HepG2 (cell line): ENCODE results near the gene RABGGTA. TPM values are rescaled to one million over a fixed set of nuclear protein-coding genes. Genes with fewer than 3 reads are reported as not detected.
A peak's percentile ranks its signal among the peaks of the same experiment; 100 is the strongest.

Experiments
- ASH2L ChIP-seq: fragments of 300-600, 200-600 bp; sonication (generic); IDR thresholded peaks from 2 replicates; pipeline ENCODE4 v1.7.0; 2017; ENCODE audit warnings: low read depth, mild to moderate bottlenecking, moderate library complexity, mixed read lengths, low read length; ENCODE audit not compliant: insufficient read length
- ATRX ChIP-seq: sonication (generic); formaldehyde crosslinking; IDR thresholded peaks from 2 replicates; pipeline ENCODE4 v1.4.0; 2020; ENCODE audit warnings: missing genetic modification reagents, borderline replicate concordance
- BRF2 ChIP-seq: sonication (generic); formaldehyde crosslinking; IDR thresholded peaks from 2 replicates; pipeline ENCODE4 v1.8.1; 2022; ENCODE audit warnings: mild to moderate bottlenecking, missing genetic modification reagents
- FOXA3 ChIP-seq: IDR thresholded peaks from 2 replicates; pipeline ENCODE4 v1.6.1; 2016; ENCODE audit warnings: missing genetic modification reagents, missing compliant biosample characterization
- MTA1 ChIP-seq: sonication (generic); formaldehyde crosslinking; IDR thresholded peaks from 2 replicates; pipeline ENCODE4 v1.4.0; 2020; ENCODE audit warnings: missing genetic modification reagents, mild to moderate bottlenecking, borderline replicate concordance
- RAD21 ChIP-seq: fragments of 450-650 bp; formaldehyde crosslinking; IDR thresholded peaks from 2 replicates; pipeline ENCODE4 v1.5.0; 2020; ENCODE audit warnings: mild to moderate bottlenecking
- RARA ChIP-seq: IDR thresholded peaks from 2 replicates; pipeline ENCODE4 v1.6.1; 2016; ENCODE audit warnings: missing genetic modification reagents, missing compliant biosample characterization
- RERE ChIP-seq: IDR thresholded peaks from 2 replicates; pipeline ENCODE4 v1.6.1; 2016; ENCODE audit warnings: low read depth, missing genetic modification reagents, missing compliant biosample characterization
- U2AF1 ChIP-seq: fragments of 200-400 bp; formaldehyde crosslinking; optimal IDR thresholded peaks from 2 replicates; pipeline ENCODE3; 2017; ENCODE audit warnings: mild to moderate bottlenecking, low read depth, low read length
- ZBTB7B ChIP-seq: sonication (generic); formaldehyde crosslinking; IDR thresholded peaks from 2 replicates; pipeline ENCODE4 v1.4.0; 2020; ENCODE audit warnings: missing genetic modification reagents
- ZMYM4 ChIP-seq: sonication (generic); formaldehyde crosslinking; IDR thresholded peaks from 2 replicates; pipeline ENCODE4 v1.8.1; 2023; ENCODE audit warnings: mild to moderate bottlenecking, missing genetic modification reagents
- ZNF234 ChIP-seq: sonication (generic); formaldehyde crosslinking; conservative IDR thresholded peaks from 2 replicates; pipeline ENCODE4 v1.5.1; 2020; ENCODE audit warnings: mild to moderate bottlenecking, missing genetic modification reagents
- ZNF431 ChIP-seq: sonication (generic); formaldehyde crosslinking; IDR thresholded peaks from 2 replicates; pipeline ENCODE4 v1.9.0; 2022; ENCODE audit warnings: missing genetic modification reagents, low read depth, mild to moderate bottlenecking, borderline replicate concordance
- ZNF451 ChIP-seq: sonication (generic); formaldehyde crosslinking; IDR thresholded peaks from 2 replicates; pipeline ENCODE4 v1.5.0; 2020; ENCODE audit warnings: mild to moderate bottlenecking, missing genetic modification reagents
- ZNF501 ChIP-seq: sonication (generic); formaldehyde crosslinking; IDR thresholded peaks from 2 replicates; pipeline ENCODE4 v1.5.1; 2020; ENCODE audit warnings: mild to moderate bottlenecking, moderate library complexity, missing genetic modification reagents
- ZNF75D ChIP-seq: sonication (generic); formaldehyde crosslinking; IDR thresholded peaks from 2 replicates; pipeline ENCODE4 v1.8.1; 2023; ENCODE audit warnings: missing genetic modification reagents, mild to moderate bottlenecking, borderline replicate concordance
- ZNF839 ChIP-seq: sonication (generic); formaldehyde crosslinking; IDR thresholded peaks from 2 replicates; pipeline ENCODE4 v1.4.0; 2020; ENCODE audit warnings: missing genetic modification reagents, mild to moderate bottlenecking, borderline replicate concordance
- ZSCAN31 ChIP-seq: sonication (generic); formaldehyde crosslinking; IDR thresholded peaks from 2 replicates; pipeline ENCODE4 v1.5.0; 2020; ENCODE audit warnings: low read depth, mild to moderate bottlenecking, missing genetic modification reagents
- polyA plus RNA-seq, 8 experiments: library from polyadenylated mRNA; depleted of rRNA in 3 of 8; stranded (reverse) in 7 of 8; unstranded in 1 of 8; fragments of >200 nt; fragmentation: Illumina TruSeq in 4 of 8; extraction: Trizol in 4 of 8; gene quantifications; 2 replicates each; pipeline versions ENCODE4 v1.2.1 to v1.2.3, GENCODE V29; 2011 to 2016; ENCODE audit warnings: low read depth in 4 of 8, missing spikeins in 1 of 8, mixed read lengths in 1 of 8; ENCODE audit not compliant: insufficient read depth in 1 of 8
- total RNA-seq, 5 experiments: library from RNA; depleted of rRNA; stranded (reverse); fragments of >200 nt; fragmentation: Illumina TruSeq; extraction: Trizol; gene quantifications; 2 replicates each; pipeline ENCODE4 v1.2.3, GENCODE V29; 2016; ENCODE audit warnings: low read depth in 1 of 5

Gene RABGGTA
- total and polyA plus RNA-seq, 2 of the 13 experiments (the other 11 are each of a cell fraction or from before 2014, with no cell fraction given) = 57.9 to 90.8 TPM

- TF ChIP-seq BRF2 (CRISPR knock-in tag) (0 out of 2 replicates have a peak, but pooled peaks have one; percentile 24), ZNF234 (CRISPR knock-in tag) (0 out of 2 replicates have a peak, but pooled peaks have one; percentile 71), ATRX (CRISPR knock-in tag) (no peak), ZNF431 (0 out of 2 replicates have a peak, but pooled peaks have one; percentile 74), ZMYM4 (peak; percentile 86), U2AF1 (no peak), ASH2L (no peak), ZNF501 (CRISPR knock-in tag) (peak; percentile 35; the same call in 1 of the 2 replicates), RERE (CRISPR knock-in tag) (peak; percentile 45; the same call in 1 of the 2 replicates), RAD21 (CRISPR knock-in tag) (no peak), ZNF451 (CRISPR knock-in tag) (peak; percentile 62; the same call in 1 of the 2 replicates), RARA (CRISPR knock-in tag) (peak; percentile 81), MTA1 (CRISPR knock-in tag) (peak; percentile 97; the same call in 1 of the 2 replicates), FOXA3 (CRISPR knock-in tag) (0 out of 2 replicates have a peak, but pooled peaks have one; percentile 30), ZSCAN31 (CRISPR knock-in tag) (peak; percentile 72; the same call in 1 of the 2 replicates), ZNF75D (no peak), ZNF839 (peak; percentile 23; the same call in 1 of the 2 replicates), ZBTB7B (CRISPR knock-in tag) (peak; percentile 77)
Observed at GRCh38 chr14:24255931-24256711, 15.3 kb downstream of the RABGGTA start (continued).
